ENCODE results near the gene MFAP4.

Gene MFAP4

DNA sequence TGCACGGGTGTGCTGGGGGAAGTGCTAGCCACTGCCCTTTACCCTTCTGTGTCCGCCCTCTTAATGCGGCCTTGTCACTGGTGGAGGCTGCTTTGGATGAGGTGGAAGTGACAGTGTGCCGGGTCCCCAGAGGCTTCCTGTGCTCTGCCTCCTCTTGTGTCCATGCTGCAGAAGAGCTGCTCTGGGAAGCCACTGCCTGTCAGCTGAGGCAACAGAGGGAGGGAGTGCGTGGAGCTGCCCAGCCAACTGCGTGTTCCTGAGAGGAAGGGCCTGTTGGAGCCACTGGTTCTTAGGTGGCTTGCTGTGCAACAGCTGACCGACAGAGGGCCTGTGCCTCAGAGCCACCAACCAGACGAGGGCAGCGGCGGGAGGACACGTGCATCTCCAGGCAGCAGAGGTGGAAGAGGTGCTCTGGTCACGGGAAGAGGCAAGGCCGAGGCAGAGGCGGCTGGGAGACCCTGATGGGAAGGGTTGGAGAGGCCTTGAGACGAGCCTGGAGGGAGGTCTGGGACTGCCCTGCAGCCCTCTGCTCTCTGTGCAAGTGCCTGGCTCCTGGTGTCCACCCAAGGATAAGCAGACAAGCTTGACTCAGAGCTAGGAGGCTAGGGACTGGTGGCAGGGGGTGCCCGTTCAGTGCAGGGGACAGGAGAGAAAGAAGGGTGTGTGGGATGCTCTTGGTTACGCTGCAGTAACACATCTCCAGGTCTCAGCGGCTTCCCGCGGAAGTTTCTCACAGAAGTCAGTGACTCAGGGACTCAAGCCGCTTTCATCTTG is 49.9 kb downstream of the MFAP4 start:
- DNase-seq (ENCODE audit: low read depth in 2 of 3, low spot score in 2 of 3) = no peak

DNA sequence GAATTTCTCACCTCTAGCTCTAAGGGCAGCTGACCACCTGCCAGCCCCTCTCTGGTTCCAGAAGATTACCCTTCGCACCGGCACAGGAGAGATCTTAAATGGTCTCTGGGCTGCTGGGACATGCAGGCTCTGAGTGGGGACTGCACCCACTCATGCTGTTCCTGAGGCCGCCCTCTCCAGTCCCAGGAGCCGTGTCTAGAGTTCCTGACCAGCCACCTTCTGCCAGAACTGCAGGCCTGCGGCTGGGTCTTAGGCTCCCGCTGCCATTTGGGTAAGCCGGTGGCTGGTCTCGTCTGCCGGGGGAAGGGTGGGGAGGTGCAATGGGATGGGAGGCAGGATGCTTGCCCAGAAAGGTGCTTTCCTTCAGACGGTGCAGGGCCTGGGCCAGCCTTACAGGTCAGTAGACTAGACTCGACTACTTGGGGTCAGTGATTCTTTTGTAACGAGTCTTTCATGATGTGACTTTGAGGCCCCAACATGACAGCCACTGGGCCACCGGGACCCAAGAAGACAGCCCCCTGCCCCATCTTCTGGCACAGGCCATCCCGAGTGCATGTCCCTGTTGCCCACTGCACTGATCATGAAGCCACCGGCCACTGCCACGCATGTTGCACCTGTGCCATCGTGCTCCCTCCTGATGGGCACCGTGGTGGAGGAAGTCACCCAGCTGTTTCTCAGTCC is 50.9 kb downstream of the MFAP4 start:
- DNase-seq (ENCODE audit: low read depth in 2 of 3, low spot score in 2 of 3) = no peak

DNA sequence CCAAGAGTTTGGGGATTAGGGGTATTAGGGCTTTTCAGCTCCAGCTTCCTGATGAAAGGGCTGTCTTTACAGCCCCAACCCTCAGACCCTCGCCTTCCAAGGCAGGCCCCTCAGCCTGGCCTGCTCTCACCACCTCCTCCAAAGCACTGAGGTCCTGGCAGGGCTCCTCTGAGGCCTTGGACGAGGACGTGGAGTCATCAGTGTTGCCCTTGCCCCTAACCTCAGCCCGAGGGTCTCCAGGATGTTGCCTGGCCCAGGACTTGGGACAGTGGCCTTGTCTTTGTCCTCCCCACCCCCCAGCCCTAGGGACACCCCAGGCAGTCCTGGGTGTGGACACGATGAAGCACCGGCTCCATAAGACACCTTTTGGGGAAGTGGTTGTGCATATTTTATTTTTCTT is 52.7 kb downstream of the MFAP4 start:
- no peak for DNase-seq (ENCODE audit: low read depth in 2 of 3, low spot score in 2 of 3)

- no peak for DNase-seq (ENCODE audit: low read depth in 2 of 3, low spot score in 2 of 3)
Measured at GRCh38 chr17:19333736-19334290, 53.2 kb downstream of the MFAP4 start.
